Activated naive CD4-positive, alpha-beta T cell treated with anti-CD3 and anti-CD28 coated beads, Interleukin-2, amount 50 U/mL, for 72 hours (primary cell): ENCODE measurements around the gene GPC2. TPM values are rescaled to one million over a fixed set of nuclear protein-coding genes. Genes with fewer than 3 reads are reported as not detected.

Experiments used
- ATAC-seq, 2 donors: fragments of 150-1000 bp; cut with Tn5 transposase; 2 replicates each; pipeline ENCODE4 v1.10.0; 2021; ENCODE audit warnings: mild to moderate bottlenecking in 2 of 2, moderate library complexity in 2 of 2
- DNase-seq, 2 donors: peaks; one replicate each; pipeline ENCODE4 v3.0.0; 2021 to 2022; ENCODE audit warnings: low spot score in 2 of 2
- H3K27ac Mint-ChIP-seq, 2 donors: one replicate each; pipeline ENCODE4 v1.8.0; 2022; ENCODE audit warnings: mild to moderate bottlenecking in 2 of 2, mixed read lengths in 2 of 2
- H3K36me3 Mint-ChIP-seq, 2 donors: one replicate each; pipeline ENCODE4 v1.8.0; 2022; ENCODE audit warnings: mixed read lengths in 2 of 2
- H3K9me3 Mint-ChIP-seq, 2 donors: one replicate each; pipeline ENCODE4 v1.8.0; 2022; ENCODE audit warnings: mixed read lengths in 2 of 2
- total RNA-seq, 2 donors: library from RNA; stranded (reverse); gene quantifications; one replicate each; pipeline ENCODE4 v1.2.3, GENCODE V29; 2022

GPC2 gene
- total RNA-seq, 2 donors from 2014 or later: 7.0 to 18.9 TPM

GRCh38 chr7:100163006-100163531, 14.1 kb downstream of the GPC2 start:
- Mint-ChIP-seq H3K9me3 (no peaks in the 10 kb centered on the region), H3K27ac (peak overlapping the region; percentile 66 to 68), H3K36me3 (no peaks in the 10 kb centered on the region)
- no peak for ATAC-seq
- no peak for DNase-seq

GRCh38 chr7:100160067-100160466, 17.1 kb downstream of the GPC2 start:
- Mint-ChIP-seq H3K36me3 (no peaks in the 10 kb centered on the region), H3K9me3 (no peaks in the 10 kb centered on the region), H3K27ac (peak overlapping the region in 1 of 2 donors; percentile 88)
- ATAC-seq (no peak), DNase-seq (no peak)

- H3K36me3 Mint-ChIP-seq: no peaks in the 10 kb centered on the region
Measured at GRCh38 chr7:100159099-100159623, 18.0 kb downstream of the GPC2 start.

GRCh38 chr7:100158229-100159098, 18.7 kb downstream of the GPC2 start, which contains the start of gene TRAPPC14:
Gene TRAPPC14, minus strand, starts transcription at chr7:100158723. Its CDS starts 224 bp downstream, at chr7:100158499.
- Mint-ChIP-seq H3K36me3 (no peaks in the 10 kb centered on the region), H3K27ac (peak within 1 kb of the TSS; percentile 88 to 90), H3K9me3 (no peaks in the 10 kb centered on the region)
- ATAC-seq (peak; percentile 90 to 92), DNase-seq (peak; percentile 89 to 91)

More at GRCh38 chr7:100159099-100159623, 18.0 kb downstream of the GPC2 start:
- Mint-ChIP-seq H3K27ac (peak overlapping the region; percentile 88), H3K9me3 (no peaks in the 10 kb centered on the region)
- DNase-seq (no peak), ATAC-seq (no peak)

GRCh38 chr7:100157334-100158228, 19.6 kb downstream of the GPC2 start:
- DNase-seq (no peak), ATAC-seq (no peak)
- Mint-ChIP-seq H3K9me3 (no peaks in the 10 kb centered on the region), H3K36me3 (peaks cover 0 to 3% of the 10 kb centered on the region in 2 donors), H3K27ac (peak overlapping the region; percentile 85 to 90)

GRCh38 chr7:100157069-100157333, 20.2 kb downstream of the GPC2 start:
- Mint-ChIP-seq H3K27ac (peak overlapping the region; percentile 85 to 90), H3K36me3 (peaks cover 0 to 7% of the 10 kb centered on the region in 2 donors), H3K9me3 (no peaks in the 10 kb centered on the region)
- ATAC-seq (no peak), DNase-seq (no peak)

GRCh38 chr7:100156331-100157068, 20.7 kb downstream of the GPC2 start:
- no peak for DNase-seq
- Mint-ChIP-seq H3K27ac (peak overlapping the region; percentile 85 to 90), H3K36me3 (peaks cover 0 to 7% of the 10 kb centered on the region in 2 donors), H3K9me3 (no peaks in the 10 kb centered on the region)
- peak; percentile 9 to 18 for ATAC-seq

GRCh38 chr7:100155553-100156317, 21.4 kb downstream of the GPC2 start:
- DNase-seq: no peak
- Mint-ChIP-seq H3K27ac (peak overlapping the region; percentile 60 to 90), H3K36me3 (peaks cover 0 to 7% of the 10 kb centered on the region in 2 donors), H3K9me3 (no peaks in the 10 kb centered on the region)
- no peak for ATAC-seq

- H3K9me3 Mint-ChIP-seq: no peaks in the 10 kb centered on the region
- ATAC-seq: no peak
- DNase-seq: no peak
- peak overlapping the region in 1 of 2 donors; percentile 90 for H3K27ac Mint-ChIP-seq
- peaks cover 7 to 15% of the 10 kb centered on the region in 2 donors for H3K36me3 Mint-ChIP-seq
Measured at GRCh38 chr7:100154651-100155491, 22.3 kb downstream of the GPC2 start.

- ATAC-seq: no peak
Measured at GRCh38 chr7:100153708-100154535, 23.3 kb downstream of the GPC2 start.

GRCh38 chr7:100152937-100153666, 24.1 kb downstream of the GPC2 start:
- DNase-seq: no peak
- H3K36me3 Mint-ChIP-seq: peaks cover 21 to 24% of the 10 kb centered on the region in 2 donors
- no peak for ATAC-seq
- H3K9me3 Mint-ChIP-seq: no peaks in the 10 kb centered on the region
- H3K27ac Mint-ChIP-seq: peak overlapping the region; percentile 39 to 44

More at GRCh38 chr7:100153708-100154535, 23.3 kb downstream of the GPC2 start:
- Mint-ChIP-seq H3K9me3 (no peaks in the 10 kb centered on the region), H3K36me3 (peaks cover 17% of the 10 kb centered on the region in 2 donors), H3K27ac (peak overlapping the region; percentile 39 to 44)
- no peak for DNase-seq

- H3K36me3 Mint-ChIP-seq: peaks cover 21 to 24% of the 10 kb centered on the region in 2 donors
- DNase-seq (no peak), ATAC-seq (no peak)
Measured at GRCh38 chr7:100152404-100152803, 24.8 kb downstream of the GPC2 start.

GRCh38 chr7:100148559-100149328, 28.4 kb downstream of the GPC2 start, which contains the start of gene LAMTOR4:
Gene LAMTOR4, plus strand, starts transcription at chr7:100148918. Its CDS starts 55 bp downstream, at chr7:100148973.
- H3K36me3 Mint-ChIP-seq: peaks cover 21 to 24% of the 10 kb centered on the region in 2 donors
- DNase-seq (peak; percentile 96 to 99), ATAC-seq (peak; percentile 97 to 98)

More at GRCh38 chr7:100152404-100152803, 24.8 kb downstream of the GPC2 start:
- H3K9me3 Mint-ChIP-seq: no peaks in the 10 kb centered on the region
- H3K27ac Mint-ChIP-seq: peak overlapping the region; percentile 44 to 50

More at GRCh38 chr7:100148559-100149328, 28.4 kb downstream of the GPC2 start, which contains the start of gene LAMTOR4:
- Mint-ChIP-seq H3K27ac (peak within 1 kb of the TSS; percentile 80 to 98), H3K9me3 (no peaks in the 10 kb centered on the region)
